HepG2 (cell line): ENCODE data around the gene SLC17A9. TPM values are rescaled to one million over a fixed set of nuclear protein-coding genes. Genes with fewer than 3 reads are reported as not detected.

Experiments
- ATAD3A ChIP-seq: sonication (generic); formaldehyde crosslinking; IDR thresholded peaks from 2 replicates; pipeline ENCODE4 v1.4.0; 2020; ENCODE audit warnings: missing genetic modification reagents
- ATF1 ChIP-seq: IDR thresholded peaks from 2 replicates; pipeline ENCODE4 v1.6.1; 2016; ENCODE audit warnings: mild to moderate bottlenecking, control low read depth
- EEA1 ChIP-seq: sonication (generic); formaldehyde crosslinking; IDR thresholded peaks from 2 replicates; pipeline ENCODE4 v1.5.1; 2020; ENCODE audit warnings: mild to moderate bottlenecking, missing genetic modification reagents, borderline replicate concordance
- HES4 ChIP-seq: sonication (generic); formaldehyde crosslinking; IDR thresholded peaks from 2 replicates; pipeline ENCODE4 v1.9.0; 2021; ENCODE audit warnings: mild to moderate bottlenecking, missing genetic modification reagents, borderline replicate concordance
- HIC2 ChIP-seq: sonication (generic); formaldehyde crosslinking; IDR thresholded peaks from 2 replicates; pipeline ENCODE4 v1.9.0; 2022; ENCODE audit warnings: low read depth, missing genetic modification reagents
- HMG20B ChIP-seq: conservative IDR thresholded peaks from 2 replicates; pipeline ENCODE4 v1.6.1; 2016; ENCODE audit warnings: missing genetic modification reagents, missing compliant biosample characterization
- JUND ChIP-seq: sonication (generic); formaldehyde crosslinking; IDR thresholded peaks from 2 replicates; pipeline ENCODE4 v1.8.0; 2022; ENCODE audit warnings: mild to moderate bottlenecking, missing genetic modification reagents
- MED8 ChIP-seq: sonication (generic); formaldehyde crosslinking; IDR thresholded peaks from 2 replicates; pipeline ENCODE4 v1.8.1; 2023; ENCODE audit warnings: mild to moderate bottlenecking, missing genetic modification reagents; ENCODE audit not compliant: insufficient replicate concordance
- NONO ChIP-seq, 2 experiments: fragments of 450-650 bp in 1 of 2; sonication (generic) in 1 of 2; formaldehyde crosslinking in 1 of 2; IDR thresholded peaks in 1 of 2; conservative IDR thresholded peaks in 1 of 2; 2 replicates each; pipeline versions ENCODE4 v1.6.1 to v1.8.0; 2017 to 2022; ENCODE audit warnings: mild to moderate bottlenecking in 1 of 2, missing genetic modification reagents in 1 of 2, moderate library complexity in 1 of 2
- POLR2G ChIP-seq: fragments of 200-400 bp; formaldehyde crosslinking; IDR thresholded peaks from 2 replicates; pipeline ENCODE4 v1.6.1; 2018; ENCODE audit warnings: mild to moderate bottlenecking, low read depth, low read length, moderate library complexity
- SRSF1 ChIP-seq: fragments of 200-400 bp; formaldehyde crosslinking; optimal IDR thresholded peaks from 2 replicates; pipeline ENCODE3; 2017; ENCODE audit warnings: mild to moderate bottlenecking, low read depth, low read length, moderate library complexity
- TFDP1 ChIP-seq: IDR thresholded peaks from 2 replicates; pipeline ENCODE4 v1.6.1; 2016; ENCODE audit warnings: missing compliant biosample characterization, missing genetic modification reagents, borderline replicate concordance
- ZHX1 ChIP-seq: sonication (generic); formaldehyde crosslinking; IDR thresholded peaks from 2 replicates; pipeline ENCODE4 v1.8.1; 2022; ENCODE audit warnings: low read depth, mild to moderate bottlenecking, missing genetic modification reagents
- ZMYM3 ChIP-seq: sonication (generic); formaldehyde crosslinking; IDR thresholded peaks from 2 replicates; pipeline ENCODE4 v1.5.1; 2020; ENCODE audit warnings: mild to moderate bottlenecking, missing genetic modification reagents
- ZNF512 ChIP-seq: sonication (generic); formaldehyde crosslinking; IDR thresholded peaks from 2 replicates; pipeline ENCODE4 v1.4.0; 2020; ENCODE audit warnings: mild to moderate bottlenecking, missing genetic modification reagents
- ZNF564 ChIP-seq: sonication (generic); formaldehyde crosslinking; IDR thresholded peaks from 2 replicates; pipeline ENCODE4 v1.8.1; 2023; ENCODE audit warnings: mild to moderate bottlenecking, missing genetic modification reagents
- ZNF567 ChIP-seq: sonication (generic); formaldehyde crosslinking; IDR thresholded peaks from 2 replicates; pipeline ENCODE4 v1.8.1; 2023; ENCODE audit warnings: mild to moderate bottlenecking, missing genetic modification reagents, borderline replicate concordance
- ZNF768 ChIP-seq: sonication (generic); formaldehyde crosslinking; IDR thresholded peaks from 2 replicates; pipeline ENCODE4 v1.4.0; 2020; ENCODE audit warnings: missing genetic modification reagents
- polyA plus RNA-seq, 8 experiments: library from polyadenylated mRNA; depleted of rRNA in 3 of 8; stranded (reverse) in 7 of 8; unstranded in 1 of 8; fragments of >200 nt; fragmentation: Illumina TruSeq in 4 of 8; extraction: Trizol in 4 of 8; gene quantifications; 2 replicates each; pipeline versions ENCODE4 v1.2.1 to v1.2.3, GENCODE V29; 2011 to 2016; ENCODE audit warnings: low read depth in 4 of 8, missing spikeins in 1 of 8, mixed read lengths in 1 of 8; ENCODE audit not compliant: insufficient read depth in 1 of 8
- total RNA-seq, 5 experiments: library from RNA; depleted of rRNA; stranded (reverse); fragments of >200 nt; fragmentation: Illumina TruSeq; extraction: Trizol; gene quantifications; 2 replicates each; pipeline ENCODE4 v1.2.3, GENCODE V29; 2016; ENCODE audit warnings: low read depth in 1 of 5

Gene SLC17A9
- total and polyA plus RNA-seq, 2 of the 13 experiments (the other 11 are each of a cell fraction or from before 2014, with no cell fraction given) = 110 to 191 TPM

- TF ChIP-seq HIC2 (CRISPR knock-in tag) = peak; percentile 19; the same call in 1 of the 2 replicates
- no peak for TF ChIP-seq ATF1 (CRISPR knock-in tag)
- no peak for TF ChIP-seq ZMYM3 (CRISPR knock-in tag)
- no peak for TF ChIP-seq ATAD3A (CRISPR knock-in tag)
- 0 out of 2 replicates have a peak, but pooled peaks have one; percentile 20 for TF ChIP-seq EEA1 (CRISPR knock-in tag)
- no peak for TF ChIP-seq ZNF512
- peak; percentile 78 for TF ChIP-seq SRSF1
- peak; percentile 49 for TF ChIP-seq MED8 (CRISPR knock-in tag)
- no peak for TF ChIP-seq ZNF564 (CRISPR knock-in tag)
- TF ChIP-seq ZNF567 (CRISPR knock-in tag) = 0 out of 2 replicates have a peak, but pooled peaks have one; percentile 8
- TF ChIP-seq TFDP1 (CRISPR knock-in tag) = no peak
- peak; percentile 44; the same call in 1 of the 2 replicates for TF ChIP-seq ZHX1
- TF ChIP-seq HMG20B (CRISPR knock-in tag) = no peak
- TF ChIP-seq HES4 (CRISPR knock-in tag) = 0 out of 2 replicates have a peak, but pooled peaks have one; percentile 42
- TF ChIP-seq NONO (IDR thresholded peaks at IDR 0.05) = no peak
- peak; percentile 74 for TF ChIP-seq NONO (CRISPR knock-in tag; conservative IDR thresholded peaks at IDR 0.05)
- TF ChIP-seq ZNF768 = peak; percentile 47; the same call in 1 of the 2 replicates
- TF ChIP-seq JUND (CRISPR knock-in tag) = peak; percentile 49; the same call in 1 of the 2 replicates
- TF ChIP-seq POLR2G = 0 out of 2 replicates have a peak, but pooled peaks have one; percentile 22
Measured at GRCh38 chr20:62957136-62958117, 4.9 kb downstream of the SLC17A9 start (continued).
